Measurements from ENCODE around the gene CADM1. TPM values are rescaled to one million over a fixed set of nuclear protein-coding genes. Genes with fewer than 3 reads are reported as not detected.

The CADM1 gene
- total and polyA plus RNA-seq, 10 of the 15 experiments (the other 5 are each of a cell fraction or from before 2014, with no cell fraction given) = 0.03 to 0.48 (median 0.15) TPM; not detected in 3

DNA sequence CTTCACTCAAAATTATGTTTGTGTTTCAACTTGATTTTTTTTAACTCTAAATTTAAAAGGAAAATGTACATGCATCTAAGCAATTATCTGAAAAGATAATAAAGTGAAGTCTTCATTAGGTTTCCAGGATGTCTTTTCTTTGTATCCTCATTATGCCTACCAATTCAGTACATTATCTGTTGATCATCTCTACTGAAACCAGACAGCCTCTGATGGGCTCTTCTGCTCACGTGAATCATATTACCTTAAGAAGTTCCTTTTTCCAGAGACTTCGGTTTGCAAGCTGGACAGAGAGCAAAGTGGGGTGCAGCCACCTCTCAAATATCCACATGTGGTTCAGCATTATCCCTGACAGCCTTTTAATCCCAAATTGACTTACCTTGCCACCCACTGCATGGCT, 158.4 kb downstream of the CADM1 start:
- H3K9me3 ChIP-seq (replicated peaks; ENCODE audit: control insufficient read depth, insufficient read depth, low read length) = no peaks in the 10 kb centered on the region
- FAIRE-seq (no peak), ATAC-seq (no peak), DNase-seq (ENCODE audit: low read depth, low spot score) (no peak)
- TF ChIP-seq CBX5 (IDR thresholded peaks at IDR 0.05; ENCODE audit: low read depth) (no peak), RB1 (IDR thresholded peaks at IDR 0.05; ENCODE audit: borderline replicate concordance) (no peak), RELA (IDR thresholded peaks at IDR 0.05; ENCODE audit: borderline replicate concordance, partially characterized antibody) (no peak), LARP7 (IDR thresholded peaks at IDR 0.05) (no peak), EP300 (IDR thresholded peaks at IDR 0.05; ENCODE audit: borderline replicate concordance in 1 of 2, control insufficient read depth in 1 of 2, low read depth in 2 of 2, low read length in 2 of 2) (no peak), PKNOX1 (IDR thresholded peaks at IDR 0.05) (no peak)
- TF ChIP-seq, protein P1, sequence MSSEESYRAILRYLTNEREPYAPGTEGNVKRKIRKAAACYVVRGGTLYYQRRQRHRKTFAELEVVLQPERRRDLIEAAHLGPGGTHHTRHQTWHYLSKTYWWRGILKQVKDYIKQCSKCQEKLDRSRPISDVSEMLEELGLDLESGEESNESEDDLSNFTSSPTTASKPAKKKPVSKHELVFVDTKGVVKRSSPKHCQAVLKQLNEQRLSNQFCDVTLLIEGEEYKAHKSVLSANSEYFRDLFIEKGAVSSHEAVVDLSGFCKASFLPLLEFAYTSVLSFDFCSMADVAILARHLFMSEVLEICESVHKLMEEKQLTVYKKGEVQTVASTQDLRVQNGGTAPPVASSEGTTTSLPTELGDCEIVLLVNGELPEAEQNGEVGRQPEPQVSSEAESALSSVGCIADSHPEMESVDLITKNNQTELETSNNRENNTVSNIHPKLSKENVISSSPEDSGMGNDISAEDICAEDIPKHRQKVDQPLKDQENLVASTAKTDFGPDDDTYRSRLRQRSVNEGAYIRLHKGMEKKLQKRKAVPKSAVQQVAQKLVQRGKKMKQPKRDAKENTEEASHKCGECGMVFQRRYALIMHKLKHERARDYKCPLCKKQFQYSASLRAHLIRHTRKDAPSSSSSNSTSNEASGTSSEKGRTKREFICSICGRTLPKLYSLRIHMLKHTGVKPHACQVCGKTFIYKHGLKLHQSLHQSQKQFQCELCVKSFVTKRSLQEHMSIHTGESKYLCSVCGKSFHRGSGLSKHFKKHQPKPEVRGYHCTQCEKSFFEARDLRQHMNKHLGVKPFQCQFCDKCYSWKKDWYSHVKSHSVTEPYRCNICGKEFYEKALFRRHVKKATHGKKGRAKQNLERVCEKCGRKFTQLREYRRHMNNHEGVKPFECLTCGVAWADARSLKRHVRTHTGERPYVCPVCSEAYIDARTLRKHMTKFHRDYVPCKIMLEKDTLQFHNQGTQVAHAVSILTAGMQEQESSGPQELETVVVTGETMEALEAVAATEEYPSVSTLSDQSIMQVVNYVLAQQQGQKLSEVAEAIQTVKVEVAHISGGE (CRISPR knock-in tag; IDR thresholded peaks at IDR 0.05) = no peak
- TF ChIP-seq, protein P2, sequence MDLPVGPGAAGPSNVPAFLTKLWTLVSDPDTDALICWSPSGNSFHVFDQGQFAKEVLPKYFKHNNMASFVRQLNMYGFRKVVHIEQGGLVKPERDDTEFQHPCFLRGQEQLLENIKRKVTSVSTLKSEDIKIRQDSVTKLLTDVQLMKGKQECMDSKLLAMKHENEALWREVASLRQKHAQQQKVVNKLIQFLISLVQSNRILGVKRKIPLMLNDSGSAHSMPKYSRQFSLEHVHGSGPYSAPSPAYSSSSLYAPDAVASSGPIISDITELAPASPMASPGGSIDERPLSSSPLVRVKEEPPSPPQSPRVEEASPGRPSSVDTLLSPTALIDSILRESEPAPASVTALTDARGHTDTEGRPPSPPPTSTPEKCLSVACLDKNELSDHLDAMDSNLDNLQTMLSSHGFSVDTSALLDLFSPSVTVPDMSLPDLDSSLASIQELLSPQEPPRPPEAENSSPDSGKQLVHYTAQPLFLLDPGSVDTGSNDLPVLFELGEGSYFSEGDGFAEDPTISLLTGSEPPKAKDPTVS (IDR thresholded peaks at IDR 0.05; ENCODE audit: low read depth, low read length) = no peak
- TF ChIP-seq, protein P3, sequence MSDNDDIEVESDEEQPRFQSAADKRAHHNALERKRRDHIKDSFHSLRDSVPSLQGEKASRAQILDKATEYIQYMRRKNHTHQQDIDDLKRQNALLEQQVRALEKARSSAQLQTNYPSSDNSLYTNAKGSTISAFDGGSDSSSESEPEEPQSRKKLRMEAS (IDR thresholded peaks at IDR 0.05; ENCODE audit: low read depth, low read length) = no peak
- TF ChIP-seq, protein P4, sequence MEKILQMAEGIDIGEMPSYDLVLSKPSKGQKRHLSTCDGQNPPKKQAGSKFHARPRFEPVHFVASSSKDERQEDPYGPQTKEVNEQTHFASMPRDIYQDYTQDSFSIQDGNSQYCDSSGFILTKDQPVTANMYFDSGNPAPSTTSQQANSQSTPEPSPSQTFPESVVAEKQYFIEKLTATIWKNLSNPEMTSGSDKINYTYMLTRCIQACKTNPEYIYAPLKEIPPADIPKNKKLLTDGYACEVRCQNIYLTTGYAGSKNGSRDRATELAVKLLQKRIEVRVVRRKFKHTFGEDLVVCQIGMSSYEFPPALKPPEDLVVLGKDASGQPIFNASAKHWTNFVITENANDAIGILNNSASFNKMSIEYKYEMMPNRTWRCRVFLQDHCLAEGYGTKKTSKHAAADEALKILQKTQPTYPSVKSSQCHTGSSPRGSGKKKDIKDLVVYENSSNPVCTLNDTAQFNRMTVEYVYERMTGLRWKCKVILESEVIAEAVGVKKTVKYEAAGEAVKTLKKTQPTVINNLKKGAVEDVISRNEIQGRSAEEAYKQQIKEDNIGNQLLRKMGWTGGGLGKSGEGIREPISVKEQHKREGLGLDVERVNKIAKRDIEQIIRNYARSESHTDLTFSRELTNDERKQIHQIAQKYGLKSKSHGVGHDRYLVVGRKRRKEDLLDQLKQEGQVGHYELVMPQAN (conservative IDR thresholded peaks at IDR 0.05) = no peak
- 18% methylated on average over 2 of the region's 2 CpGs for WGBS (ENCODE audit: insufficient coverage, insufficient replicate concordance, low lambda C conversion rate, missing lambda C conversion rate)
- no peak overlapping the region for H2AFZ ChIP-seq (ENCODE audit: control insufficient read depth, low read depth, low read length)
- ChIA-PET SMC1A (ENCODE audit: uncharacterized antibody, unreplicated experiment) (no interaction called here), CTCF (no interaction called here), RAD21 (ENCODE audit: unreplicated experiment) (no interaction called here), POLR2A (no interaction called here)
- H3K27ac ChIP-seq (ENCODE audit: control insufficient read depth, insufficient read depth) = no peak overlapping the region
- H3K79me2 ChIP-seq (ENCODE audit: control insufficient read depth, insufficient read depth, low read length) = no peaks in the 10 kb centered on the region
- H3K9ac ChIP-seq (ENCODE audit: control insufficient read depth, insufficient read depth, low read length) = no peak overlapping the region
- H3K36me3 ChIP-seq (ENCODE audit: control insufficient read depth in 2 of 2, insufficient read depth in 2 of 2, low read length in 1 of 2) = no peaks in the 10 kb centered on the region
- intact Hi-C loops (cut with micrococcal nuclease; ENCODE audit: unreplicated experiment) (no loop called here), in situ Hi-C loops (cut with MboI) (no loop called here)
- H3K4me2 ChIP-seq (ENCODE audit: control insufficient read depth, insufficient read depth) = no peak overlapping the region
- no TSS peak for BruUV-seq (replicated peaks)
- no peak overlapping the region for H3K4me3 ChIP-seq
- H3K4me1 ChIP-seq (ENCODE audit: control insufficient read depth, insufficient read depth, low read length) = no peaks in the 10 kb centered on the region
- no peaks in the 10 kb centered on the region; a peak in 1 of 4 replicates for H3K27me3 ChIP-seq (replicated peaks in 1 of 2; ENCODE audit: control insufficient read depth in 2 of 2, insufficient read depth in 2 of 2, low read length in 1 of 2)
- no peaks in the 10 kb centered on the region for H4K20me1 ChIP-seq (ENCODE audit: control insufficient read depth, insufficient read depth)
